Mucosa of descending colon (tissue), 3 donors: Measurements from ENCODE around the gene FBXL17. TPM values are rescaled to one million over a fixed set of nuclear protein-coding genes. Genes with fewer than 3 reads are reported as not detected.
A peak's percentile ranks its signal among the peaks of the same experiment; 100 is the strongest.
"Not testable (repeated sequence)": the region's sequence is repeated elsewhere in the genome, so short reads cannot be mapped to it uniquely, and the experiment has no call there.

Experiments
- ATAC-seq: fragments of 200-7000 bp; cut with Tn5 transposase; one replicate; pipeline ENCODE4 v1.9.1; 2020; ENCODE audit warnings: mild to moderate bottlenecking, moderate library complexity
- DNase-seq, 3 donors: peaks; one replicate each; pipeline ENCODE4 v3.0.0-alpha.2; 2020
- H3K36me3 ChIP-seq: fragments of 200-600 bp; one replicate; pipeline ENCODE4 v1.8.0; 2021; ENCODE audit warnings: low read depth, mild to moderate bottlenecking
- H3K4me1 ChIP-seq: fragments of 200-600 bp; one replicate; pipeline ENCODE4 v1.8.0; 2021; ENCODE audit warnings: low read depth, mild to moderate bottlenecking
- H3K4me3 ChIP-seq: fragments of 200-600 bp; one replicate; pipeline ENCODE4 v1.8.0; 2021; ENCODE audit warnings: mild to moderate bottlenecking
- H3K9me3 ChIP-seq: fragments of 200-600 bp; one replicate; pipeline ENCODE4 v1.8.0; 2021; ENCODE audit warnings: mild to moderate bottlenecking
- intact Hi-C, 2 donors: fragments of 100-400 bp; cut with DNase I in 1 of 2; cut with micrococcal nuclease in 1 of 2; formaldehyde crosslinking; loops; one replicate each; pipeline versions ENCODE4 v1.11.0 to v1.11.1; 2022; cut with DNase I, micrococcal nuclease
- total RNA-seq, 3 donors: library from RNA; stranded (reverse); fragmentation: NEBNext Ultra II Directional in 2 of 3; extraction: Animal tissue kit (Norgen Biotek cat#: 25700) in 2 of 3; gene quantifications; one replicate each; pipeline versions ENCODE4 v1.2.1 to v1.2.4, GENCODE V29; 2021 to 2023
- TF ChIP-seq, protein P1 (sequence below): fragments of 200-600 bp; IDR thresholded peaks from one replicate; pipeline ENCODE4 v1.8.0; 2022; ENCODE audit warnings: antibody characterized with exemption, mild to moderate bottlenecking
- donor health status: DM: no; HTN: no; CAD: no; lungs with moderate emphysema.
- donor health status: DM: no; HTN: no; CAD: no.
- donor health status: DM: no; HTN: yes; CAD: no.

The FBXL17 gene
- total RNA-seq, 3 donors from 2014 or later, result 22.8 to 25.6 (median 23.8) TPM

DNA sequence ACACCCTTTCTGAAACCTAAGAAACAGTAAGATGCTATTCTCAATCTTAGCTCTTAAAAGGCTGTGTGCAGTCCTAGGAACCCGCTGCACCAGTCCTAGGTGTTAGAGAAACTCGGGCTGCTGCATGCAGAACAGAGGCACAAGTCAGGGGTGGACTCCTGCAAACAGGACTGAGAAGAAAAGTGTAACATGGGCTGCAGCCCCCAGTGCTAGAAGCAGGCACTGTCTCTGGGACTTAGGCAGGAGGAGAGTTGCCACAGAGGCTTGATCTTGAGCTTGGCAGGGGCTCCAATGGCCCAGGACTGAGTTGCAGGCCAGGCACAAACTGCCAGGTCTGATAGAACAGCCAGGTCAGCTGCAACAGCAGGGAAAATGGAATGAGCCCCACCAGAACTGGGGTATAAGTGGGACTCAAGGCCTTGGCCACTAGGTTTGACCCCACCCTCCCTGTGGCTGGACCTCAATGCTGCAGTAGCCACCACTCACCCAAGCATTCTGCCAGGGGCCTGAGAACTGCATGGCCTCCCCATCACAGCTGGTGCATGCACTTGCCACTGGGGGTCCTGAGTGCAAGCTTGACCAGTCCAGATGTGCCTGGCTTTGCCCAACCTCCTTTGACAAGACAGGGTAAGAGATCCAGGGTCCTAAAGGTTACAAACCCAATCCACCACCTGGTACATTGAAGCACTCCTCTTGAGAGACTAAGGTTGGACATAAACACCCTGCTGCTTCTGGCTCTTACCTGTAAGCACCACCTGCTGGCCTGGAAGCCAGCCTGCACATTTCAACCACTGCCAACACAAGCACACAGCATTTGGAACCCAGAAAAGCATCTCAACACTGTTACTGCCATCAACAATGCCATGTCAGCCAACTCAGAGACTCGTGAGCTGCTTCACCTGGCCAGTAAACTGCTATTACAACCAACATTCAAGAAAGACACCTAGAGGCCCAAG lies 103.3 kb downstream of the FBXL17 start:
- Histone ChIP-seq H3K4me1 (no peaks in the 10 kb centered on the region), H3K36me3 (no peaks in the 10 kb centered on the region), H3K9me3 (peaks cover 14% of the 10 kb centered on the region), H3K4me3 (no peak overlapping the region)
- ATAC-seq (peak; percentile 36), DNase-seq (peak in 1 of 3 donors; percentile 30)
- TF ChIP-seq, protein P1, sequence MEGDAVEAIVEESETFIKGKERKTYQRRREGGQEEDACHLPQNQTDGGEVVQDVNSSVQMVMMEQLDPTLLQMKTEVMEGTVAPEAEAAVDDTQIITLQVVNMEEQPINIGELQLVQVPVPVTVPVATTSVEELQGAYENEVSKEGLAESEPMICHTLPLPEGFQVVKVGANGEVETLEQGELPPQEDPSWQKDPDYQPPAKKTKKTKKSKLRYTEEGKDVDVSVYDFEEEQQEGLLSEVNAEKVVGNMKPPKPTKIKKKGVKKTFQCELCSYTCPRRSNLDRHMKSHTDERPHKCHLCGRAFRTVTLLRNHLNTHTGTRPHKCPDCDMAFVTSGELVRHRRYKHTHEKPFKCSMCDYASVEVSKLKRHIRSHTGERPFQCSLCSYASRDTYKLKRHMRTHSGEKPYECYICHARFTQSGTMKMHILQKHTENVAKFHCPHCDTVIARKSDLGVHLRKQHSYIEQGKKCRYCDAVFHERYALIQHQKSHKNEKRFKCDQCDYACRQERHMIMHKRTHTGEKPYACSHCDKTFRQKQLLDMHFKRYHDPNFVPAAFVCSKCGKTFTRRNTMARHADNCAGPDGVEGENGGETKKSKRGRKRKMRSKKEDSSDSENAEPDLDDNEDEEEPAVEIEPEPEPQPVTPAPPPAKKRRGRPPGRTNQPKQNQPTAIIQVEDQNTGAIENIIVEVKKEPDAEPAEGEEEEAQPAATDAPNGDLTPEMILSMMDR, result no peak
- intact Hi-C loops, result no loop called here

DNA sequence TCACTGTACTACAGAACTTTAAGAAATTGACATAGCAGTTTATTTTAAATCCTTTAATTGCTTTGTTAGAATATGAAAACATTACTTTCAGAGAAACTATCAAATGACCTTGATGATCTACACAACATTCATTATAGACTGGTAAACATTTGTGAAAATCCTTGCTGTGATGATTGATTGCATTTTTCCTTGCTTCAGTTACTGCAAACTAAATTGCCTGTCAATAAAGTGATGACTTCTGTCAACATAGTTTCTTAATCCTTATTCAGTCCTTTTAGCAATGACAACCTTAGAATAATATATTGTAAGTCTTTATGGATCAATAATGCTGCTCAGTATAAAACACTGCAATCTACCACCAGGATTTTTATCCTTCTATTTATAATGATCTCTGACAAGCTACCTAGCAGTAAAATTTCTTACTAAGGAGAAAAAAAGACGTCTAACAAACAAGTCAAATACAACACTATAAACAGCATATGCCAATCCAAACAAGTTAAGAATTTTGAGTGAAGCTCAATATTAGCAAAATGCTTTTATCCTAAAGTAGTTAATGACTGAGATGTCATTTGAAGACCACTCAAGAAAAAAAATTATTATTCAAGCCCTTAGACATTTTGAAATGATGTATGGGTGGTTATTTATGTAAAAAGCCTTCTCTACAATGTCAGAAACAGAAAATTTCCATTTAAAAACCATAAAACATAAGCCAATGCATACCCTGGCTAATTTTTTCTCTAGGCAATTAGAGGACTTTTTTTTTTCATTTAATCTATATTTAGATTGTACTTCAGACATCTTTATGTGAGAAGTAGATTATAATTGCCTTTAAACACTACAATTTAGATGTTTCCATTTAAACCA lies 105.5 kb downstream of the FBXL17 start:
- H3K36me3 ChIP-seq, result no peaks in the 10 kb centered on the region
- TF ChIP-seq, protein P1, result no peak
- ATAC-seq (no peak), DNase-seq (no peak)
- intact Hi-C loops, result no loop called here
- H3K9me3 ChIP-seq, result no peaks in the 10 kb centered on the region
- H3K4me3 ChIP-seq, result no peak overlapping the region
- H3K4me1 ChIP-seq, result no peaks in the 10 kb centered on the region

- ATAC-seq, H3K4me1 ChIP-seq, H3K9me3 ChIP-seq, H3K4me3 ChIP-seq, H3K36me3 ChIP-seq, DNase-seq, intact Hi-C loops: not testable (repeated sequence)
These were observed 107.8 kb downstream of the FBXL17 start for GRCh38 chr5:108274080-108274479.

DNA sequence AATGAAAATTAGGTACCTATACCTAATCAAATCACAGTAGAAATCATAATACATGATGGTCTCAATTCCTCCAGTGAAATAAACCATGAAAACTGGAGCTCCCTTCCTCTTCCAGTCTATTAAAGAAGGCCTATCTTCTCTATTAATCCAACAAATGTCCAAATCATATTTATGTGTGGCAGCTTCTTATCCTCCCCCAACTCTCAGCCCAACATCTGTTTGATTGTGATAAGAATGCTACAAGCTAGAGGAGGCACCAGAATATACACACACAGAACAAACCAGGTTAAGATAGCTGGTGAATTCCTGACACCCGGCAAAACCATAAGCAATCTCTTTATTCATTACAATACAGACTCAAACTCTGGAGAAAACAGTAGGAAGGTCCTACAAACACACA lies 110.8 kb downstream of the FBXL17 start:
- intact Hi-C loops, result no loop called here
- ATAC-seq (no peak), DNase-seq (no peak)
- TF ChIP-seq, protein P1, result no peak
- Histone ChIP-seq H3K9me3 (no peaks in the 10 kb centered on the region), H3K4me3 (no peak overlapping the region), H3K4me1 (no peaks in the 10 kb centered on the region), H3K36me3 (no peaks in the 10 kb centered on the region)

DNA sequence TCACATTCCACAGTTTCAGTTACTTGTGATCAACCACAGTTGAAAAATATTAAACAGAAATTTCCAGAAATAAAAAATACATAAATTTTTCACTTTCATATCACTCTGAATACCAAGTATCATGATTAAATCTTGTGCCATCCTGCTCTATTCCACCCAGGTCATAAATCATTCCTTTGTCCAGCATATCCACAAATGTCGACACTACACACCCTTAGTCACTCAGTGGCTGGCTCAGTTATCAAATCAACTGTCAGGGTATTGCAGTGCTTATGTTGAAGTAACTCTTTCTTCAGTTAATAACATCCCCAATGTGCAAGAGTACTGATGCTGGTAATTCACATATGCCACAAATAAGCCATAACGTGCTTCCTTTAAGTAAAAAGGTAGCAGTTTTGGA lies 115.7 kb downstream of the FBXL17 start:
- Histone ChIP-seq H3K4me1 (no peaks in the 10 kb centered on the region), H3K4me3 (no peak overlapping the region), H3K36me3 (no peaks in the 10 kb centered on the region), H3K9me3 (no peaks in the 10 kb centered on the region)
- intact Hi-C loops, result loop anchor here in 1 of 2 donors (10.0 kb wide), 1 partner anchor 79 kb away; no protein-coding TSS in a partner anchor
- TF ChIP-seq, protein P1, result no peak
- peak; percentile 45 for ATAC-seq
- DNase-seq, result no peak
